ENCODE measurements around the gene OR12D3. TPM values are rescaled to one million over a fixed set of nuclear protein-coding genes. Genes with fewer than 3 reads are reported as not detected.

The OR12D3 gene
- total and polyA plus RNA-seq, 2 donors (not counting 3 experiments of a cell fraction or from before 2014, with no cell fraction given), result not detected

- intact Hi-C loops (cut with micrococcal nuclease), result no loop called here
- no peak overlapping the region for H3K4me3 ChIP-seq (replicated peaks in 1 of 3; ENCODE audit: insufficient read depth in 1 of 3, low read depth in 1 of 3, low read length in 3 of 3)
- no peak overlapping the region for H3K27ac ChIP-seq (ENCODE audit: insufficient read depth, low read depth, low read length)
- BruUV-seq (replicated peaks), result no TSS peak
- no peaks in the 10 kb centered on the region for H3K4me1 ChIP-seq (ENCODE audit: control insufficient read depth, extremely low read depth, insufficient read depth, low read length)
- no peaks in the 10 kb centered on the region for H3K9me1 ChIP-seq (replicated peaks; ENCODE audit: control insufficient read depth, extremely low read depth, insufficient read depth, low read length)
- H3K9me3 ChIP-seq (replicated peaks; ENCODE audit: control insufficient read depth, insufficient read depth, low read length), result no peaks in the 10 kb centered on the region
- H4K20me1 ChIP-seq (replicated peaks; ENCODE audit: control insufficient read depth, extremely low read depth, insufficient read depth, low read length), result no peaks in the 10 kb centered on the region
- FAIRE-seq (no peak), DNase-seq (ENCODE audit: low read depth, low spot score) (no peak)
- no peak overlapping the region for H3K9ac ChIP-seq (replicated peaks; ENCODE audit: extremely low read depth, insufficient read depth, low read length)
- POLR2A ChIA-PET, result no interaction called here
- no peaks in the 10 kb centered on the region for H3K36me3 ChIP-seq (ENCODE audit: control insufficient read depth in 2 of 2, extremely low read depth in 1 of 2, insufficient read depth in 2 of 2, low read length in 2 of 2)
- no peak overlapping the region for H2AFZ ChIP-seq (ENCODE audit: low read depth, low read length)
- dilution Hi-C loops (cut with MboI; ENCODE audit: extremely low pct_ligation_motif_present, low sequenced_read_pairs), result no loop called here
- TF ChIP-seq, protein P1, sequence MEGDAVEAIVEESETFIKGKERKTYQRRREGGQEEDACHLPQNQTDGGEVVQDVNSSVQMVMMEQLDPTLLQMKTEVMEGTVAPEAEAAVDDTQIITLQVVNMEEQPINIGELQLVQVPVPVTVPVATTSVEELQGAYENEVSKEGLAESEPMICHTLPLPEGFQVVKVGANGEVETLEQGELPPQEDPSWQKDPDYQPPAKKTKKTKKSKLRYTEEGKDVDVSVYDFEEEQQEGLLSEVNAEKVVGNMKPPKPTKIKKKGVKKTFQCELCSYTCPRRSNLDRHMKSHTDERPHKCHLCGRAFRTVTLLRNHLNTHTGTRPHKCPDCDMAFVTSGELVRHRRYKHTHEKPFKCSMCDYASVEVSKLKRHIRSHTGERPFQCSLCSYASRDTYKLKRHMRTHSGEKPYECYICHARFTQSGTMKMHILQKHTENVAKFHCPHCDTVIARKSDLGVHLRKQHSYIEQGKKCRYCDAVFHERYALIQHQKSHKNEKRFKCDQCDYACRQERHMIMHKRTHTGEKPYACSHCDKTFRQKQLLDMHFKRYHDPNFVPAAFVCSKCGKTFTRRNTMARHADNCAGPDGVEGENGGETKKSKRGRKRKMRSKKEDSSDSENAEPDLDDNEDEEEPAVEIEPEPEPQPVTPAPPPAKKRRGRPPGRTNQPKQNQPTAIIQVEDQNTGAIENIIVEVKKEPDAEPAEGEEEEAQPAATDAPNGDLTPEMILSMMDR (IDR thresholded peaks at IDR 0.05; ENCODE audit: extremely low read depth in 1 of 2, insufficient read depth in 1 of 2, low read depth in 1 of 2, low read length in 2 of 2), result no peak
- TF ChIP-seq POLR2AphosphoS5 (IDR thresholded peaks at IDR 0.05; ENCODE audit: insufficient read depth, low read depth, low read length) (no peak), POLR2A (IDR thresholded peaks at IDR 0.05; ENCODE audit: low read depth, low read length) (no peak), MYC (IDR thresholded peaks at IDR 0.05; ENCODE audit: low read depth, low read length) (no peak), GATA2 (IDR thresholded peaks at IDR 0.05; ENCODE audit: insufficient read depth, insufficient read length, low read depth, low read length) (no peak), JUN (IDR thresholded peaks at IDR 0.05; ENCODE audit: borderline replicate concordance, insufficient read depth, insufficient read length, low read depth) (no peak), MAX (IDR thresholded peaks at IDR 0.05; ENCODE audit: insufficient read depth, insufficient read length) (no peak), EZH2 (IDR thresholded peaks at IDR 0.05; ENCODE audit: borderline replicate concordance, low read depth, low read length, severe bottlenecking) (no peak), FOS (IDR thresholded peaks at IDR 0.05; ENCODE audit: borderline replicate concordance, insufficient read depth, low read length) (no peak)
- H3K79me2 ChIP-seq (ENCODE audit: control insufficient read depth, insufficient read depth, low read length), result no peaks in the 10 kb centered on the region
- no peak overlapping the region for H3K4me2 ChIP-seq (ENCODE audit: insufficient read depth, low read length)
- CTCF ChIA-PET, result no interaction called here
- H3K27me3 ChIP-seq (ENCODE audit: control insufficient read depth in 2 of 2, insufficient read depth in 2 of 2, low read length in 2 of 2), result no peaks in the 10 kb centered on the region
These were observed 49.1 kb upstream of the OR12D3 start for GRCh38 chr6:29424168-29424567.

Data from endothelial cell of umbilical vein (primary cell).